ENCODE results near the gene ZNF57.

- TF ChIP-seq CTCF (IDR thresholded peaks at IDR 0.05) (no peak), EP300 (IDR thresholded peaks at IDR 0.05) (no peak)
These were observed 35.2 kb upstream of the ZNF57 start for GRCh38 chr19:2865334-2866100.
